Measurements from ENCODE around the gene CAMTA1.
"Not testable (repeated sequence)": the region's sequence is repeated elsewhere in the genome, so short reads cannot be mapped to it uniquely, and the experiment has no call there.

CAMTA1 gene, protein sequence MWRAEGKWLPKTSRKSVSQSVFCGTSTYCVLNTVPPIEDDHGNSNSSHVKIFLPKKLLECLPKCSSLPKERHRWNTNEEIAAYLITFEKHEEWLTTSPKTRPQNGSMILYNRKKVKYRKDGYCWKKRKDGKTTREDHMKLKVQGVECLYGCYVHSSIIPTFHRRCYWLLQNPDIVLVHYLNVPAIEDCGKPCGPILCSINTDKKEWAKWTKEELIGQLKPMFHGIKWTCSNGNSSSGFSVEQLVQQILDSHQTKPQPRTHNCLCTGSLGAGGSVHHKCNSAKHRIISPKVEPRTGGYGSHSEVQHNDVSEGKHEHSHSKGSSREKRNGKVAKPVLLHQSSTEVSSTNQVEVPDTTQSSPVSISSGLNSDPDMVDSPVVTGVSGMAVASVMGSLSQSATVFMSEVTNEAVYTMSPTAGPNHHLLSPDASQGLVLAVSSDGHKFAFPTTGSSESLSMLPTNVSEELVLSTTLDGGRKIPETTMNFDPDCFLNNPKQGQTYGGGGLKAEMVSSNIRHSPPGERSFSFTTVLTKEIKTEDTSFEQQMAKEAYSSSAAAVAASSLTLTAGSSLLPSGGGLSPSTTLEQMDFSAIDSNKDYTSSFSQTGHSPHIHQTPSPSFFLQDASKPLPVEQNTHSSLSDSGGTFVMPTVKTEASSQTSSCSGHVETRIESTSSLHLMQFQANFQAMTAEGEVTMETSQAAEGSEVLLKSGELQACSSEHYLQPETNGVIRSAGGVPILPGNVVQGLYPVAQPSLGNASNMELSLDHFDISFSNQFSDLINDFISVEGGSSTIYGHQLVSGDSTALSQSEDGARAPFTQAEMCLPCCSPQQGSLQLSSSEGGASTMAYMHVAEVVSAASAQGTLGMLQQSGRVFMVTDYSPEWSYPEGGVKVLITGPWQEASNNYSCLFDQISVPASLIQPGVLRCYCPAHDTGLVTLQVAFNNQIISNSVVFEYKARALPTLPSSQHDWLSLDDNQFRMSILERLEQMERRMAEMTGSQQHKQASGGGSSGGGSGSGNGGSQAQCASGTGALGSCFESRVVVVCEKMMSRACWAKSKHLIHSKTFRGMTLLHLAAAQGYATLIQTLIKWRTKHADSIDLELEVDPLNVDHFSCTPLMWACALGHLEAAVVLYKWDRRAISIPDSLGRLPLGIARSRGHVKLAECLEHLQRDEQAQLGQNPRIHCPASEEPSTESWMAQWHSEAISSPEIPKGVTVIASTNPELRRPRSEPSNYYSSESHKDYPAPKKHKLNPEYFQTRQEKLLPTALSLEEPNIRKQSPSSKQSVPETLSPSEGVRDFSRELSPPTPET (N-terminal part only)

GRCh38 chr1:6785318-6785727 lies at the start of gene CAMTA1:
Gene CAMTA1, plus strand, starts transcription at chr1:6785454. Its CDS starts 77 bp downstream, at chr1:6785531.
- TF ChIP-seq, protein P1, sequence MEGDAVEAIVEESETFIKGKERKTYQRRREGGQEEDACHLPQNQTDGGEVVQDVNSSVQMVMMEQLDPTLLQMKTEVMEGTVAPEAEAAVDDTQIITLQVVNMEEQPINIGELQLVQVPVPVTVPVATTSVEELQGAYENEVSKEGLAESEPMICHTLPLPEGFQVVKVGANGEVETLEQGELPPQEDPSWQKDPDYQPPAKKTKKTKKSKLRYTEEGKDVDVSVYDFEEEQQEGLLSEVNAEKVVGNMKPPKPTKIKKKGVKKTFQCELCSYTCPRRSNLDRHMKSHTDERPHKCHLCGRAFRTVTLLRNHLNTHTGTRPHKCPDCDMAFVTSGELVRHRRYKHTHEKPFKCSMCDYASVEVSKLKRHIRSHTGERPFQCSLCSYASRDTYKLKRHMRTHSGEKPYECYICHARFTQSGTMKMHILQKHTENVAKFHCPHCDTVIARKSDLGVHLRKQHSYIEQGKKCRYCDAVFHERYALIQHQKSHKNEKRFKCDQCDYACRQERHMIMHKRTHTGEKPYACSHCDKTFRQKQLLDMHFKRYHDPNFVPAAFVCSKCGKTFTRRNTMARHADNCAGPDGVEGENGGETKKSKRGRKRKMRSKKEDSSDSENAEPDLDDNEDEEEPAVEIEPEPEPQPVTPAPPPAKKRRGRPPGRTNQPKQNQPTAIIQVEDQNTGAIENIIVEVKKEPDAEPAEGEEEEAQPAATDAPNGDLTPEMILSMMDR (conservative IDR thresholded peaks at IDR 0.05; ENCODE audit: control insufficient read depth, insufficient read depth, low read depth, low read length), result no peak
- no peak for DNase-seq (ENCODE audit: low read depth)
- peak within 1 kb of the TSS; percentile 66 for H3K4me3 ChIP-seq (ENCODE audit: control insufficient read depth, low read depth, low read length)

DNA sequence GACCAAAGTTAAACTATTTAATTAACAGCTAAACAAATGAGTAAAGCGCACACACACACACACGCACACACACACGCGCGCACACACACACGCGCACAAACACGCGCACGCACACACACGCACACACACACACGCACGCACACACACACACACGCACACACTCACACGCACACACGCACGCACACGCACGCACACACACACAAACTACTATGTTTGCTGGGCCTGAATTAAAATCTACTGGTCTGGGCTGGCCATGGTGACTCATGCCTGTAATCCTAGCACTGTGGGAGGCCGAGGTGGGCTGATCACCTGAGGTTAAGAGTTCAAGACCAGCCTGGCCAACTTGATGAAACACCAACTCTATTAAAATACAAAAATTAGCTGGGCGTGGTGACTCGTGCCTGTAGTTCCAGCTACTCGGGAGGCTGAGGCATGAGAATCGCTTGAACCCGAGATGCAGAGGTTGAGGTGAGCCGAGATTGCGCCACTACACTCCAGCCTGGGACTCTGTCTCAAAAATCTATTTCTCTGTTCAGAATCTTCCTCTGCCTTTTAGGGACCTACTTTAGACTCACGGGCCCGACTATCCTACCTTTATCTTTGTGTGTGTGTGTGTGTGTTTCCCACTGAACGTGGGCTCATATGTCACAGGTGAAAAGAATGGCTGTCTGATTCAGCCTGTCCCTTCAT lies 46.1 kb upstream of the CAMTA1 start:
- TF ChIP-seq, protein P1 (conservative IDR thresholded peaks at IDR 0.05; ENCODE audit: control insufficient read depth, insufficient read depth, low read depth, low read length), result no peak
- DNase-seq (ENCODE audit: low read depth), result no peak

GRCh38 chr1:6742676-6743188 lies 42.5 kb upstream of the CAMTA1 start:
- DNase-seq (ENCODE audit: low read depth); H3K4me3 ChIP-seq (ENCODE audit: control insufficient read depth, low read depth, low read length): not testable (repeated sequence)

More for the DNA sequence above, 46.1 kb upstream of the CAMTA1 start:
- H3K4me3 ChIP-seq (ENCODE audit: control insufficient read depth, low read depth, low read length), result no peak overlapping the region

DNA sequence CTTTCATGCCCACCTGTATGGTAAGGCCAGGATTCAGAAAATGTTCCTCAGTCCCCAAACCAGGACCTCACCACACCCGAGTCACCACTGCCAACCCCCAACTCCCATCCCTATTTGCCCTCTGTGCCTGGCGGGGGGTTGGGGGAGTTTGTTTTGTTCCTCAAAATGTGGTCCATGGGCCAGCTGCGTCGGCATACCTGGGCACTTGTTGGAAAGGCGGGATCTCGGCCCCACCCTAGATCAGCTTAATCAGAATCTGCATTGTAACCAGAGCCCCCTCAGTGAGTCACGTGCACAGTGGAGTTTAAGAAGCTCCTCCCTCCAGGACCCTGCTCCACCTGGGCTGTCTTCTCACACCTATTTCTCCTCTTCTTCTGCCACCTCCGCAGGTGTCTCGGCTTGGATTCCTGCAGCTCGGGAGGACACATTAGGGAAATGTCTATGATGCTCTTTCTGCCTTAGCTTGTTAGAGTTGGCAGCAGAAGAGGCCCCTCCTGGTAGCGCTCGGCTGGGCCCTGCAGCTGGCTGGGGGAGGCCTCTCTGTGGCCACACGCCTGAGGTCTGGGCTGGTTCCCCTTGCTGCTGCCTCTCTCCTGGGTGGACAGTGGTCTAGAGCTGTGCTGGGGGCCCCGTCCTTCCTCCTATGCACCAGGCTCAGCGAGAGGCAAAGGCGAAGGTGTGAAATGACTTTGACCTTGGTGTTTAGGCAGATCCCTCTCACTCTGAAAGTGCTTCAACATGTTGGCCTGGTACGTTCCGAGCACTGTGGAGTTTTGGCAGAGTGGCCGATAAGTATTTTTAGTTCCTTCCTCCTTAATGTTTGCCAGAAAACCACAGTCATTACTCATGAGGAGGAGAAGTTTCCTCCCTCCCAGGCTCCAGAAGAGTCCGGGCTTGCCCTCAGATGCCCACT lies 41.8 kb upstream of the CAMTA1 start:
- no peak overlapping the region for H3K4me3 ChIP-seq (ENCODE audit: control insufficient read depth, low read depth, low read length)
- TF ChIP-seq, protein P1 (conservative IDR thresholded peaks at IDR 0.05; ENCODE audit: control insufficient read depth, insufficient read depth, low read depth, low read length), result no peak
- DNase-seq (ENCODE audit: low read depth), result peak; percentile 88

- DNase-seq (ENCODE audit: low read depth), result no peak
- TF ChIP-seq, protein P1 (conservative IDR thresholded peaks at IDR 0.05; ENCODE audit: control insufficient read depth, insufficient read depth, low read depth, low read length), result no peak
Measured at GRCh38 chr1:6745073-6745472, 40.2 kb upstream of the CAMTA1 start.

DNA sequence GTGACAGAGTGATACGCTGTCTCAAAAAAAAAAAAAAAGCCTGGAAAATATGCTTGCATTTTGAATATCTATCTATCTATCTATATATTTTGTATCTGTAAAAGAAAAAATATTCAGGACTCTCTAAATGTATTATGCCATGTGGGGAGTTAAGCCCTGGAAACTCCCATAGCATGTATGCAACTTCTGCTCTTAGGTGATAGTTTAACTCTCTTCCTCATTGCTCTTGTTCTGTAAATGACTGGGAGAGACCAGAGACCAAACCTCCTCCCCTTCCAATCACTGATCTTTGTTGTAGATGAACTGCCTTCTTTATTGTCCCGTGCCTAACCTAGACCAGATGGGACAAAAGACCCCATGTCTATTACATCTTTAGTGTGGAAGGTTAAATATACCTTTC lies 37.6 kb upstream of the CAMTA1 start:
- TF ChIP-seq, protein P1 (conservative IDR thresholded peaks at IDR 0.05; ENCODE audit: control insufficient read depth, insufficient read depth, low read depth, low read length), result no peak

More at GRCh38 chr1:6745073-6745472, 40.2 kb upstream of the CAMTA1 start:
- no peak overlapping the region for H3K4me3 ChIP-seq (ENCODE audit: control insufficient read depth, low read depth, low read length)

More for the DNA sequence above, 37.6 kb upstream of the CAMTA1 start:
- DNase-seq (ENCODE audit: low read depth), result no peak
- no peak overlapping the region for H3K4me3 ChIP-seq (ENCODE audit: control insufficient read depth, low read depth, low read length)

Measured in fibroblast of mammary gland (primary cell).